SU-DHL-6 (cell line): ENCODE measurements around the gene FIBP.

Experiments used
- H2AFZ ChIP-seq: fragments of 200-600 bp; sonication (generic); 2 replicates; pipeline ENCODE4 v1.6.1; 2014; ENCODE audit warnings: low read depth, mild to moderate bottlenecking, moderate library complexity, mixed read lengths, antibody characterized with exemption, low read length; ENCODE audit not compliant: severe bottlenecking
- H3F3A ChIP-seq: fragments of 200-600 bp; shearing (Covaris generic); 2 replicates; pipeline ENCODE4 v1.6.0; 2016; ENCODE audit warnings: antibody characterized with exemption, mild to moderate bottlenecking; ENCODE audit not compliant: insufficient read depth
- H3K27ac ChIP-seq: fragments of 200-600 bp; sonication (generic); 2 replicates; pipeline ENCODE4 v1.5.1; 2016; ENCODE audit warnings: low read depth, mild to moderate bottlenecking, low read length, moderate library complexity, mixed read lengths
- H3K27me3 ChIP-seq: fragments of 200-600 bp; sonication (generic), shearing (Covaris generic); 2 replicates; pipeline ENCODE4 v1.6.0; 2014; ENCODE audit warnings: mild to moderate bottlenecking, low read length
- H3K36me3 ChIP-seq: fragments of 200-600 bp; sonication (generic); 2 replicates; pipeline ENCODE4 v1.6.1; 2014; ENCODE audit warnings: mild to moderate bottlenecking, low read length, mixed read lengths
- H3K4me2 ChIP-seq: fragments of 300-600, 200-600 bp; shearing (Covaris generic), sonication (generic); 2 replicates; pipeline ENCODE4 v1.6.0; 2014; ENCODE audit warnings: low read length, low read depth, mild to moderate bottlenecking; ENCODE audit not compliant: poor library complexity, severe bottlenecking
- H3K4me3 ChIP-seq: fragments of 200-600 bp; sonication (generic); 2 replicates; pipeline ENCODE4 v1.5.1; 2014; ENCODE audit warnings: antibody characterized with exemption, low read length, mild to moderate bottlenecking, mixed read lengths; ENCODE audit not compliant: insufficient read depth, poor library complexity, severe bottlenecking
- H3K79me2 ChIP-seq: fragments of 200-600 bp; sonication (generic); 2 replicates; pipeline ENCODE4 v1.6.1; 2014; ENCODE audit warnings: mild to moderate bottlenecking, low read length, moderate library complexity; ENCODE audit not compliant: insufficient read depth
- H3K9ac ChIP-seq: fragments of 200-600 bp; sonication (generic); 2 replicates; pipeline ENCODE4 v1.7.0; 2014; ENCODE audit warnings: mild to moderate bottlenecking, low read length
- H3K9me2 ChIP-seq: fragments of 200-600 bp; sonication (generic); replicated peaks from 2 replicates; pipeline ENCODE4 v1.6.1; 2014; ENCODE audit warnings: low read length; ENCODE audit not compliant: insufficient read depth
- H3K9me3 ChIP-seq: fragments of 200-600 bp; sonication (generic); 2 replicates; pipeline ENCODE4 v1.6.1; 2014; ENCODE audit warnings: low read length, mixed read lengths; ENCODE audit not compliant: insufficient read depth
- H4K20me1 ChIP-seq: fragments of 200-600 bp; sonication (generic); 2 replicates; pipeline ENCODE4 v1.6.1; 2014; ENCODE audit warnings: low read depth, mild to moderate bottlenecking, antibody characterized with exemption, low read length, moderate library complexity, mixed read lengths
- EZH2phosphoT487 ChIP-seq: fragments of 200-600 bp; sonication (generic), shearing (Covaris generic); conservative IDR thresholded peaks from 2 replicates; pipeline ENCODE4 v1.6.1; 2018; ENCODE audit warnings: mild to moderate bottlenecking, antibody characterized with exemption, low read length, moderate library complexity, mixed read lengths
- TF ChIP-seq, protein P1 (sequence below): fragments of 200-600 bp; sonication (generic); IDR thresholded peaks from one replicate; pipeline ENCODE4 v1.5.1; 2017; ENCODE audit warnings: antibody characterized with exemption, mild to moderate bottlenecking, low read length, moderate library complexity; ENCODE audit not compliant: insufficient read depth, poor library complexity, severe bottlenecking

The FIBP gene

DNA sequence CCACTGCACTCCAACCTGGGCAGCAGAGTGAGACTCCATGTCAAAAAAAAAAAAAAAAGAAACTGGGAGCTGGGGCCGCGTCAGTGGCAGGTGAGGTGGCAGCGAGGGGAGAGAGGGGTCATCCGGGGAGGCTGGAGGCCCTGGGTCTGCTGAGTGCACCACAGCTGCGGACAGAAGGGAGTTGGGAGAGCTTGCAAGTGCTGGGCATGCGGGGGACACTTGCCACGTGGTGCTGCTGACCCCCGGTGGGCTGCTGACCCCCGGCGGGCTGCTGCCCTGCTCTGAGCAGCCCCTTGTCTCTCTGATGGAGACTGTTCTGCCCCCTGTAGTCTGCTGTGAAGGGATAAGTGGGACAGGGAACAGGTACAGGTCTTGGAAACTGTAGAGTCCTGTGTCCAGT, 33.6 kb upstream of the FIBP start:
- Histone ChIP-seq H3K79me2 (no peaks in the 10 kb centered on the region), H3K27ac (no peak overlapping the region), H2AFZ (no peak overlapping the region), H3K4me2 (no peak overlapping the region), H3F3A (no peaks in the 10 kb centered on the region), H3K9me3 (no peaks in the 10 kb centered on the region), H3K36me3 (no peaks in the 10 kb centered on the region), H3K9ac (no peak overlapping the region), H3K27me3 (no peaks in the 10 kb centered on the region), H3K4me3 (no peak overlapping the region), H3K9me2 (no peaks in the 10 kb centered on the region), H4K20me1 (no peaks in the 10 kb centered on the region)
- TF ChIP-seq, protein P1, sequence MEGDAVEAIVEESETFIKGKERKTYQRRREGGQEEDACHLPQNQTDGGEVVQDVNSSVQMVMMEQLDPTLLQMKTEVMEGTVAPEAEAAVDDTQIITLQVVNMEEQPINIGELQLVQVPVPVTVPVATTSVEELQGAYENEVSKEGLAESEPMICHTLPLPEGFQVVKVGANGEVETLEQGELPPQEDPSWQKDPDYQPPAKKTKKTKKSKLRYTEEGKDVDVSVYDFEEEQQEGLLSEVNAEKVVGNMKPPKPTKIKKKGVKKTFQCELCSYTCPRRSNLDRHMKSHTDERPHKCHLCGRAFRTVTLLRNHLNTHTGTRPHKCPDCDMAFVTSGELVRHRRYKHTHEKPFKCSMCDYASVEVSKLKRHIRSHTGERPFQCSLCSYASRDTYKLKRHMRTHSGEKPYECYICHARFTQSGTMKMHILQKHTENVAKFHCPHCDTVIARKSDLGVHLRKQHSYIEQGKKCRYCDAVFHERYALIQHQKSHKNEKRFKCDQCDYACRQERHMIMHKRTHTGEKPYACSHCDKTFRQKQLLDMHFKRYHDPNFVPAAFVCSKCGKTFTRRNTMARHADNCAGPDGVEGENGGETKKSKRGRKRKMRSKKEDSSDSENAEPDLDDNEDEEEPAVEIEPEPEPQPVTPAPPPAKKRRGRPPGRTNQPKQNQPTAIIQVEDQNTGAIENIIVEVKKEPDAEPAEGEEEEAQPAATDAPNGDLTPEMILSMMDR, result no peak

DNA sequence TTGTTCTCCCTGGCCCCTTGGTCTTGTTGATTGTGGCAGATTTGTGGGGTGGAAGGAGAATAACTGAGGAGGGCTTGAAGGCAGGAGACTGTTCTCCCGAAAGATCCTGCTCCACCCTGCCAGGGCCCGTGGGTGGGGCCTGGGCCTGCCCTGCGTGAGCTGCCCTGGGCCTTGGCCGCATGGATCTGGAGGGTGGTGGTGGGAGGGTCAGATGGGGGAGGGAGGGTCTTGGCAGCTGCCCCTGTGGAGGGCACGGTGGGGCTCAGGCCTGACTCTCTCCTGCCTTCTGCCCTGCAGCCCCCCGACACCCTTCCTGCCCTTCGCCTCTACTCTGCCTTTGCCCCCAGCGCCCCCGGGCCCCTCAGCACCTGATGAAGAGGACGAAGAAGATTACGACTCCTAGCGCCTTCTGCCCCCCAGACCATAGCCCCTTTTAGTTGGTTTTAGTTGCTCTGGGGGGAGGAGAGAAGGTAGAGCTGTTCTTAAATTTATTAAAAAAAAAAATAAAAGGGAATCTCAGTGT, 32.8 kb upstream of the FIBP start:
- Histone ChIP-seq H3K9ac (no peak overlapping the region), H3K27ac (no peak overlapping the region), H3K27me3 (no peaks in the 10 kb centered on the region), H3K9me2 (no peaks in the 10 kb centered on the region), H3K36me3 (no peaks in the 10 kb centered on the region), H3K4me3 (no peak overlapping the region), H3K9me3 (no peaks in the 10 kb centered on the region), H3K4me2 (no peak overlapping the region), H3K79me2 (no peaks in the 10 kb centered on the region), H2AFZ (no peak overlapping the region), H3F3A (no peaks in the 10 kb centered on the region), H4K20me1 (no peaks in the 10 kb centered on the region)
- TF ChIP-seq, protein P1, result no peak
- TF ChIP-seq EZH2phosphoT487, result no peak

DNA sequence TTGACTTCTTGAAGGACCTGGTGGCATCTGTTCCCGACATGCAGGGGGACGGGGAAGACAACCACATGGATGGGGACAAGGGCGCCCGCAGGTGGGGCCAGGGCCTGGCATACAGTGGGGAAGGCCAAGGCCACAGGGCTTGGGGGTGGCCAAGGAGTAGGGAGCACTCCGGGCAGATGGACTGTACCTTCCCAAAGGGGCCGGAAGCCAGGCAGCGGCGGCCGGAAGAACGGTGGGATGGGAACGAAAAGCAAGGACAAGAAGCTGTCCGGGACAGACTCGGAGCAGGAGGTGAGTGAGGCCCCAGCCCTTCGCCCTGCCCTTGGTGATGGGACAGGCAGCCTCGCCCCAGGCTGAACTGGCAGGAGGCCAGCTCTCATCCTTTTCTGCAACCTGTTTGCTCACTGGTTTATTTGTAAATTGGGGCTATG, 32.1 kb upstream of the FIBP start:
- Histone ChIP-seq H3K9ac (peak overlapping the region; percentile 67), H3K27ac (no peak overlapping the region), H3K79me2 (no peaks in the 10 kb centered on the region), H3K36me3 (no peaks in the 10 kb centered on the region), H2AFZ (no peak overlapping the region), H4K20me1 (no peaks in the 10 kb centered on the region), H3K9me2 (no peaks in the 10 kb centered on the region), H3K27me3 (no peaks in the 10 kb centered on the region), H3K4me3 (peak overlapping the region; percentile 84), H3K9me3 (no peaks in the 10 kb centered on the region), H3K4me2 (peak overlapping the region; percentile 81), H3F3A (no peaks in the 10 kb centered on the region)
- TF ChIP-seq EZH2phosphoT487, result no peak
- TF ChIP-seq, protein P1, result no peak
